Measurements from ENCODE around the gene MUS81.

MUS81 gene

DNA sequence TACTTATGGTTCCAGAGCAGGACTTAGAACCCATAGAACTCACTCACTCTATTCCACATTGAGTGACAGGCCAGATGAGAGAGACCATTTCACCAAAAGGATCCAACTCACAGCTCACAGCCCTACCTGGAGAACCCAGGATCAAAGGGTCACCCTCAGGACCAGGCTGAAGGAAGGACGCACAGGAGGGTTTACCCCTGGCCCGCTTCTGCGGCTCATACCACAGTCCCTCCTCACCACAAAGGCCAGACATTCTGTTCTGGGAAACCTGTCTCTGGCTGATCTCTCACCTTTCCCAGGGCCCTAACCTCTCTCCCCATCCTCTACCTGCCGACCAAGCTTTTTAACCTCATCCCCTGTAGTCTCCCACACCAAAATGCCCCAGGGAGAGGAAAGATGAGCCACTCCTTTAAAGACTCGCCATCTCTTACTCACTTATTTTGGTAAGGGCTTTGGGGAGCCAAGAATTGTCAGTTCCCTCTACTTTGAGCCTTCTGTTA, 35.3 kb downstream of the MUS81 start:
- DNase-seq: no peak

DNA sequence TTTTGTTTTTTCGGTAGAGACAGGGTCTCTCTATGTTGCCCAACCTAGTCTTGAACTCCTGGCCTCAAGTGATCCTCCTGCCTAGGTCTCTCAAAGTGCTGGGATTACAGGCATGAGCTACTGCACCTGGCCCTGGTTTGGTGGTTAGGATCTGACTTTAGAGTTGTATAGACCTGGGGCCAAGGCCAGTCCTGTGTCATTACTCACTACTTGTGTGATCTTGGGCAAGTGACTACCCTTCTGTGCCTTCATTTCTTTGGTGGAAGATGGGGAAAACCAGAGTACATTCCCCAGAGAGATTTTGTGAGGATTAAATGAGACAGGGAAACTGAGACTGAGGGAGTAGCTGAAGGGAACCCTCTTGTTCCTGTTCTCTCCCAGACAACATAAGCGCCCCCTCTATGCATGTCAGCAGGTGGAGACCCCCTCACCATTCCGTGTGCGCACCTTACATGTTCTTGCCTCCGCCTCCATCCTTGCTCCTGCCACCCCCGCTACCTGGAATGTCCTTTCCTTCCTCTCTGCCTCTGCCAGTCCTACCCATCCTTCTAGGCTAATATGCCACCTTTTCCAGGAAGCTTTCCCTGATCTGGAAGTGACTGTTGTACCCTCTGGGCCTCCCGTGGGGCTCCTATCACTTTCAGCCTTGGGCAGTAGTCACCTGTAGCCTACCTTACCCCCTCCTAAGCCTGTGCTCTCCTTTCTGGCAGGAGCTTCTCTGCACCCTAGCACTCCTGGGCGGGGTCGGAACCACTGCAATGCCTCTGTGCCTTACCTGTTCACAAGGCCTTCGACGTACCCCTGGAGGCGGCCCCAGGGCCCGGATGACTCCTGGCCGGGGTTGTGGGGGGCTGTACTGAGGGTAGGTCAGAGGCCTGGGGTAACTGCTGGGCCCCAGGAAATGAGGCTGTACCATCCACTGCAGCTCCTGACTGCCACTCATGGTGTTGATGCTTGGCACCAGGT, 36.1 kb downstream of the MUS81 start:
- DNase-seq: no peak

DNA sequence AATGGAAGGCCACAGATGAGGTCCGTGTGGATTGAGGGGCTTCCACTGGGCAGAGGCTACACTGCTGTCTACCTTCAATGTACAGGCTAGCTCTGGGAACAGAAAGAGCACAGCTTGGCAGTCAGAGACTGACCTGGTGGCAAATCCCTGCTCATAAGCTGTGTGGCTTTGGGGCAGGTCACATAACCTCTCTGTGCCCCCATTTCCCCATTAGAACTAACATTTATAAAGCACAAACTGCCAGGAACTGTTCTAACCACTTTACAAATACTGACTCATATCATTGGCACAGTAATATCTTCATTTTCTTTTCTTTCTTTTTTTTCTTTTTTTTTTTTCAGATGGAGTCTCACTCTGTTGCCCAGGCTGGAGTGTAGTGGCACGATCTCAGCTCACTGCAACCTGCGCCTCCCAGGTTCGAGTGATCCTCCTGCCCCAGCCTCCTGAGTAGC, 36.8 kb downstream of the MUS81 start:
- DNase-seq: no peak

DNA sequence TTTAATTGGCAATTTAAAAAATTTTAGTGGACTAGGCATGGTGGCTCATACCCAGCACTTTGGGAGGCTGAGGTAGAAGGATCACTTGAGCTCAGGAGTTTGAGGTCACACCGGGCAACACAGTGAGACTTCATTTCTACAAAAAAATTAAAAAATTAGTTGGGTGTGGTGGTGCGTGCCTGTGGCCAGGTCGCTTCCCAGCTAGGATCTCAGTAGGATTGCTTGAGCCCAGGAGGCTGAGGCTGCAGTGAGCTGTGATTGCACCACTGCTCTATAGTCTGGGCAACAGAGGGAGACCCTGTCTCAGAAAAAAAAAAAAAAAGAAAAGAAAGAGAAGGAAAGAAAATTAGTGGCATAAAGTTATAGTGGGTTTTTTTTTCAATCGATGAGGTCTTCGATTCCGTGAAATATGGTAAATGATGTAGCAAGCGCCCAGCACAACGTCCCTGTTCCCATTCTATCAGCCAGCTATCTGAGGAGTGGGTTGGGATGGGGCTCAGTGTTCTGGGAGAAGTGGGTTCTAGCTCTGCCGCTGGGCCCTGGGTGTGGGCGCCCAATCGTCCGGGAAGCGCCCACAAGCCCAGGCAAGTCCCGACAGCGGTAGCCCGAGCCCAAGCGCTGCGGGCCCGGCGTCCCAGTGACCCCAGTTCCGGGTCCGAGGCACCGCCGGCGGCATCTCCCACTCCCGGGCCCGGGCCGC, 38.6 kb downstream of the MUS81 start:
- DNase-seq: no peak

DNA sequence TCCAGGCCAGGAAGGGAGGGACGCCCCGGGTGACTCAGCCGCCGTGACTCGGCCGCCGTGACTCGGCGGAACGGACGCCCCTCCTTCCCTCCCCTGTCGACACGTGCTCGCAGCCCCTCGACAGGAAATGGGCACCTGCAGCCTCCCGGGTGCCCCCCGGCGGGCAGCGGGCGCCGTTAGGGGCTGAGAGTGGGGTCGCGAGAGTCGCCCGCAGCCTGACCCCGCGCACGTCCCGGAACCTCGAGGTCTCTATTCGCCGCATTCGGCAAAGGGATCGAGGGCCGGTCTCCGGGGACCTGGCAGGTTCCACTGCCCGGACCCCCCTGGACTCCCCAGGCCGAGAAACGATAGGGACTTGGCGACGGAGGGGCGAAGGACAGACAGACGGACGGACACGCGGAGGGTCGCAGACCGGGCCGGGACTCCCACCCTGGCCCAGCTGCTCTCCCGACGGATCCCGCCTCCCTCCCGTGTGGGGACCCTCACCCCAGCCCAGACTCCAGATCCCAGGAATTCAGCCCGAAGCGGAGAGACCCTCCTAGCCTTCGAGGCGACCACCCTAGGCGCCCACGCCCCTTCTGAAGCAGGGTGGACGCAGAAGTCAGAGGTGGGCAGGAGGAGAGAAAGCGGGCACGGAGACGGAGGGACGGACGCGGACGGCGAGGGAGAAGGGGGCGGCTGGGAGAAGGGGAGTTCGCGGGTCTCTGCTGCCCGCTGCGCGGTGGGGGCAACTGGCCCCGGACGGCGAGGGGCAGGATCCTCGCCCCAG, 39.3 kb downstream of the MUS81 start:
- peak; percentile 8 to 12 for DNase-seq

DNA sequence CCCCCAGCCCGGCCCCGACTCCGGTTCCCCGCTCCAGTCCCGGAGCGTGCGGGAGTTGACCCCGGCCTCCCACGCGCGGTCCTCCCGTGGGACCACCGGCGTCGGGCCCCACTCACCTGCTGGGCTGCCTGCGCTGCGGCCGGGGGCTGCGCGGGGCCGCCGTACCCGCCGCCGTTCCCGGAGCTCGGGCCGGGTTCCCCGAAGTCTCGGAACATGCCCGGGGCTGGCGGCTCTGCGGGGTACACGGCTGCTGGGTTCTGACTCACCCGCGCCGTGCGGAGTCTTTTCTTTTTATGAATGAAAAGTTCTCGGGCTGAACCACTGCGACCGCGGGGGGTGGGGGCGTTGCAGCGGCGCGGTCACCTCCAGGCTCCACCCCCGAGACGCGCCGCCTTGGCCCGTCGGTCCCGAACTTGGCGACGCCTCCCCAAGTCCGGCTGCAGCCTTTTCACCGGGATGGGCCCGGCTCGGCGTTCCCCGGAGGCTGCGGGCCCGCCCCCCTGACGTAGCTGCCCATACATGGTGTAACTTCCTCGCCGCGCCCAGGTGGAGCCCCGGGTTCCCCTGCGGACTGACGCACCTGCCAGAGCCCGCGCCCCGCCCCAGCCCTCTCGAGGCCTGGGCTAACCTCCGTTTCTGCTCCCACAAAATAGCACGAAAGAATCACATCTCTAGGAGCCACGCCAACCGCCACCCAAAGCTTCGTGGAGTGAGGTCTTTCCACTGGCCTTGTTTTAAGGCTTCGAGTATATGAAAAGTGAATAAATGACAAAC, 40.1 kb downstream of the MUS81 start, which contains the start of gene FOSL1:
Gene FOSL1 (minus strand): TSS at position 264 of the 774 bp plus-strand sequence. CDS start 49 bp downstream, at position 215.
- peak; percentile 65 to 72 for DNase-seq

DNA sequence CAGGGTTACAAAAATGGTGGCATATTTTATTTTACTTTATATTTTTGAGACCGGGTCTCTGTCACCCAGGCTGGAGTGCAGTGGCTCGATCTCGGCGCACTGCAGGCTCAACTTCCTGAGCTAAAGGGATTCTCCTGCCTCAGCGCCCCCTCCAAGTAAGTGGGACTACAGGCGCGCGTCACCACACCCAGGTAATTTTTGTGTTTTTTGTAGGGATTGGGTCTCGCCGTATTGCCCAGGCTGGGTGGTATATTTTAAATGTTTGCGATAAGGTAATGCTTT, 40.6 kb downstream of the MUS81 start:
- DNase-seq: no peak

DNA sequence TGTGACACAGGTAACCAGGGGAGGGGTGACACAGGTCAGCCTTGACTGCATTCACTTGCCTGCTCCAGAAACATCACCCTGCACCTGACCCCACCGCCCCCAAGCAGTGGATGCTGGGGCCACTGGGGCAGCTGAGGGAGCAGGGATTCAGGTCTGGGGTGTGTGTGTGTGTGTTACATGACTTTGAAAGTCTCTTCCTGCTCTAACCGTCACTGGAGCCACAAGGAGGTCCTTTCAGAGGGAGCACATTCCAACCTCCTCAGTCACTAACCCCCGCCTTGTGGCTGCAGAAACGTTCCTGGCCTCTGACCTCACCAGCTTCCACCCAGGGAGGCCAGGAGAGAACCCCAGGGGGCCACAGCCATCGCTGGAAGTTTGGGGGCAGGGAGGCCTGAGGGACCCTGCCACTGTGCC, 42.8 kb downstream of the MUS81 start:
- DNase-seq: peak; percentile 63 to 74

DNA sequence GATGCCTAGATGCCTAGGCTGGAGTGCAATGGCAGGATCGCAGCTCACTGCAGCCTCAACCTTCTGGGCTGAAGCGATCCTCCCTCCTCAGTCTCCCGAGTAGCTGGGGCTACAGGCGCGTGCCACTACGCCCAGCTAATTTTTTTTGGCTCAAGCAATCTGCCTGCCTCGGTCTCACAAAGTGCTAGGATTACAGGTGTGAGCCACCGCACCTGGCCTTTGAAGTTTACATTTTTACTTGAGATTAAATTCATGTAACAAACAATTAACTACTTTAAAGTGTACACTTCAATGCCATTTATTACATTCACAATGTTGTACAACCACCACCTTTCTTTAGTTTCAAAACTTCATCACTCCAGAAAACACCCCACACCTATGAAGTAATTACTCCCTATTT, 43.5 kb downstream of the MUS81 start:
- DNase-seq: no peak

DNA sequence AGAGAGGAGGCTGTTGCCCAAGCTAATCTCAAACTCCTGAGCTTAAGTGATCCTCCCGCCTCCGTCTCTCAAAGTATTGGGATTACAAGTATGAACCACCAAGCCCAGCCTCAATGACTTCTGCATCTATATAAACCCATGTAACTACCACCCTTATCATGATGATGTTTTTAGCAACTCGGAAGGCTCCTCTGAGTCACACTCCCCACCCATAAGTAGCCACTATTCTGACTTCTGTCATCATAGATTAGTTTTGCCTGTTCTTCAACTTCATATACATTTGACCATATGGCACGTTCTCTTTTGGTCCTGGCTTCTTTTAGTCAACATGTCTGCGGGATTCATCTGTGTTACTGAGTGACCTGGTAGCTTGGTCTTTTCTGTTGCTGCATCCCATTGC, 46.4 kb downstream of the MUS81 start:
- no peak for DNase-seq

DNA sequence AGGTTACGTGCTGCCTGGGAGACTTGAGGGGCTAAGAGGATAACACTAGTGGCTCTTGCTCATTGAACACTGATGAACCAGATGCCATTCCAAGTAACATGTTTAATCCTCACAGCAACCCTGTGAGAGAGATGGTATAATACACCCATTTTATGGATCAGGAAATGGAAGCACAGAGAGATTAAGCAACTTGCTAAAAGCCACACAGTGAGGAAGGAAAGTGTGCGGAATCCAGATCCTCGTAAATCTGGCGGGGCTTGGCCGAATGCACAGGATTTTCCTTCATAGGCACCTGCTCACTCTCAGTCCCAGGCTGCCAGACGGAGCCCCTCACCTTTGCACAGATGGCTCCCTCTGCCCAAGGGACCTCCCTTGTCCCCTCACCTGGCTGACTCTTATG, 47.6 kb downstream of the MUS81 start:
- DNase-seq: no peak

DNA sequence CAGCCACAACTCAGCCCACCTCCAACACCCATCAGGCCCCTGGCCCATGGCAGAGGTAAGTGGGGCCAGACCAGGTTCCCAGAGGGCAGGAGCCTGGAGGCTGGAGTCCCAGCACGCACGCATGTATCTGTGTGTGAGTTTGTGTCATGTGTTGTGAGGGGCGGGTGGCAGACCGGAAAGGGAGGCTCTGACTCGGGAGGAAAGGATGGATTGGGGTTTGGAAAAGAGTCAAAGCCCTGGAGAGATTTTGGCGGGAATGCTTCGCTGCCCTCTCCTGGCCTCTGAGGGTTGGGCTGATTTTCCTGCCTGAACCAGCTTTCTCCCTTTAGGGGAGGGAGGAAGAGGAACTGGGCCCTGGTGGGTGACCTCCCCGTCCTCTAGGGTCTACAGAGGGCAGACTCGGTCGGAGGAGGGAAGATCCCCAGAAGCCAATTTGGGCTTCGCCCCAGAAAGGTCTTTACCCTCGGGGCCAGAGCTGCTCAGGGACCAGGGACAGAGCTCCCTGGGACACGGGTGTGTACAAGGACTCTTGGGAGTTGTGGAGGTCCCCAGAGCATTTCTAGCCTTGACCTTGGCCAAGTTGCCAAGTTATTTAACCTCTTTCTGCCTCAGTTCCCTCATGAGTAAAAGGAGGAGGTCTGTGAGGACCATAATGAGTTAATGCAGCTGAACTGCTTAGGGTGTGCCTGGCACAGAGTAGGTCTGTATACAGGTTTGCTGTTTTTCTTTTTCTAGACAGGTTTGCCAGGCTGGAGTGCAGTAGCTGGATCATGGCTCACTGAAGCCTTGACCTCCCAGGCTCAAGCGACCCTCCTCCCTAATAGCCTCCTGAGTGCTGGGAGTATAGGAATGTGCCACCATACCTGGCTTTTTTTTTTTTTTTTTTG, 51.7 kb downstream of the MUS81 start:
- peak; percentile 23 to 44 for DNase-seq

DNA sequence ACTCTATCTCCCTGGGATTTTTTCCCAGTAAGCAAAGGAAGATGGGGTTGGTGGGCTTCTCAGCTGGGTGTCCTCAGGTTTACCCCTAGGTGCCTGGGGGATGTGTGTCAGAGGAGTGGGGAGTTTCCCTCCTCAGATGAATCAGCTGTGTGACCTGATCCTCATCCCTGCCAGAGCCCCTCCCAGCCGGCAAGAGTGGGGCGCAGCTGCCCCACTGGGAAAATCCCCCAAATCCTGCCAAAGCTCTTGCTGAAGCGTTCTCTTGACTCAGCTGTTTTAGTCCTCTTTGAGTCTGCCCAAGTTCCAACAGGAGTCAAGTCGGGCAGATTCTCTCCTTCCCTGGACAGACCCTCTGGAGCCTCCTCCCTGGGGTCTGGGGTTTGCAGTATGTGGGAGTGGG, 52.6 kb downstream of the MUS81 start:
- DNase-seq: no peak

DNA sequence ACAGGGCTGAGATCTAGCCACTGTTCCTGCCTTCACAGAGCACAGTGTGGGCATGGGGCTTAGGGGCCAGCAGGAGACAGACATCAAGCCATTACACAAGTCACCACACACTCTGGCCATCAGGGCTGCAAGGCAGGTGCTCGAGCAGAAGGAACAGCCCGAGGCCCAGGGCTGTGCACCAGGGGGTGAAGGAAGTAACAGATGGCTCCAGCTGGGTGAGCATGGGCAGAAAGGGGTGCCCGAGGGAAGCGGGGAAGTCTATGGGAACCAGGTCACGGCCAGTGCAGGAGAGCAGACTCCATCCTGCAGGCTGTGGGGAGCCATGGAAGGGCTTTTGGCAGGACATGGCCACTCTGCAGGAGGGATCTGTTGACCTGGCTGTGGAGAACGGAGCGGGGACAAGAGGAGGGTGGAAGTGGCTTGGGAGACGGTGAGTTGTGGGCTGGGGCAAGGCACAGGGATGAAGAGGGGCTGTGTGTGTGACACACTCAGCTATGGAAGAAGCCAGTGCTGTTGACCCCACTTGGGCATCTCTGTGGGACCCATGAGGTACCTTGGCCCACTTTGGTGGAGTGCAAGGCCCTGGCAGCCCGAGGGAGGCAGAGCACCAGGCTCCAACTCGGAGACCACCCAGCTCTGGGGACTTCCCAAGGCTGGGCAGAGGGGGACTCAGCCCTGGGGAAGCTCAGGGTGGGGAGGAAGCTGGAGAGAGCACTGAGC, 55.0 kb downstream of the MUS81 start:
- DNase-seq: no peak

DNA sequence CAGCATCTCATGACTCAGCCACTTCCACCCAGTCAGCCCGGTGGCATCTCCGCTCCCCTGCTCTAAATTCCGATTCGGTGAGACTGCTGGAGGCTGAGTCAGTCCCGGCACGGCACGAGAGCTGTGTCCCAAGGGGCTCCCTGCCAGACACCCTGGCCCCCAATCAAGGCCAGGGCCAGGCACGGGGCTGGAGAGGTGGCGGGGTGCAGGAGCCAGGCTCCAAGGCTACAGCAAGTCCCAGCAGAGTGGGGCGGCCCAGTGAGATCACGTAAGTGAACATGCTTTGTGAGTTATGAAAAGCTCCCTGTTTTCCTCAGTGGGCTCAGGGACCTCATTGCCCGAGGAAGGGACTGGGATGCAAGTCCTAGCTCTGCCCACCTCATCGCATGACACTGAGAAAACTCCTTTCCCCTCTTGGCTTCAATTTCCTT, 55.6 kb downstream of the MUS81 start:
- peak; percentile 57 to 62 for DNase-seq

Data from Kasumi-1 (cell line).